ENCODE data around the gene COL4A6. TPM values are rescaled to one million over a fixed set of nuclear protein-coding genes. Genes with fewer than 3 reads are reported as not detected.

The COL4A6 gene
- total RNA-seq, 4 donors from 2014 or later = 0.27 to 1.5 (median 1.1) TPM

DNA sequence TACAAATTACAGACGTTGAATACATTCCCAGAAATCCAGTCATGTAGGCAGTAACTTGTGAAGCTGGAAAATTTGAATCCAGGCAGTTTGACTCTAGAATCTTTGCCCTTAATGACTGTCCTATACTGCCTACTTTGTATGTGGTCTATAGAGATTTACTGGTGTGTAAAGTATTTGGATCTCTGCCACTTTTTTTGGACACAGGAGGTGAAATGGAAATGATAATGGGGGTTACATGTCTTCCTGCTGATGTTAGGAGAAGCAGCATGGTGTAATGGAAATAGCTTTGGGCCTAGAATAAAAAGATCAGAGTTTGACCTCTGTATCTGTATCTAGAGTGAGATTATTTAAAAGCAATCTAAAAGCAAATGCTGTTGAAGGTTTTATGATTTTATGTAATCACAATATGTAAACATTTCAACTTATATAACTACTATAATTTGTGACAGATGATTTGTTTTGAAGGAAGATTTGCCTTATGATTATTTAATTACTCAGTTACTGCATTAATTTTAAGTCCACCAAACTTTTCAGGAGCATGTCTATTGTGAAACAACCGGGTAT, 4.8 kb upstream of the COL4A6 start:
- H3K27ac ChIP-seq = no peak overlapping the region
- H3K4me3 ChIP-seq (replicated peaks in 1 of 3) = no peak overlapping the region
- TF ChIP-seq, protein P1, sequence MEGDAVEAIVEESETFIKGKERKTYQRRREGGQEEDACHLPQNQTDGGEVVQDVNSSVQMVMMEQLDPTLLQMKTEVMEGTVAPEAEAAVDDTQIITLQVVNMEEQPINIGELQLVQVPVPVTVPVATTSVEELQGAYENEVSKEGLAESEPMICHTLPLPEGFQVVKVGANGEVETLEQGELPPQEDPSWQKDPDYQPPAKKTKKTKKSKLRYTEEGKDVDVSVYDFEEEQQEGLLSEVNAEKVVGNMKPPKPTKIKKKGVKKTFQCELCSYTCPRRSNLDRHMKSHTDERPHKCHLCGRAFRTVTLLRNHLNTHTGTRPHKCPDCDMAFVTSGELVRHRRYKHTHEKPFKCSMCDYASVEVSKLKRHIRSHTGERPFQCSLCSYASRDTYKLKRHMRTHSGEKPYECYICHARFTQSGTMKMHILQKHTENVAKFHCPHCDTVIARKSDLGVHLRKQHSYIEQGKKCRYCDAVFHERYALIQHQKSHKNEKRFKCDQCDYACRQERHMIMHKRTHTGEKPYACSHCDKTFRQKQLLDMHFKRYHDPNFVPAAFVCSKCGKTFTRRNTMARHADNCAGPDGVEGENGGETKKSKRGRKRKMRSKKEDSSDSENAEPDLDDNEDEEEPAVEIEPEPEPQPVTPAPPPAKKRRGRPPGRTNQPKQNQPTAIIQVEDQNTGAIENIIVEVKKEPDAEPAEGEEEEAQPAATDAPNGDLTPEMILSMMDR (IDR thresholded peaks at IDR 0.05) = no peak
- TF ChIP-seq POLR2A (IDR thresholded peaks at IDR 0.05) = no peak
- no peaks in the 10 kb centered on the region for H3K27me3 ChIP-seq
- intact Hi-C loops (cut with DNase I) = no loop called here
- H3K9me3 ChIP-seq = no peaks in the 10 kb centered on the region
- DNase-seq = no peak
- H3K4me1 ChIP-seq = no peaks in the 10 kb centered on the region
- no peaks in the 10 kb centered on the region for H3K36me3 ChIP-seq
- 48 to 66% methylated on average over 2 of the region's 2 CpGs for whole genome bisulfite sequencing, 2 donors

DNA sequence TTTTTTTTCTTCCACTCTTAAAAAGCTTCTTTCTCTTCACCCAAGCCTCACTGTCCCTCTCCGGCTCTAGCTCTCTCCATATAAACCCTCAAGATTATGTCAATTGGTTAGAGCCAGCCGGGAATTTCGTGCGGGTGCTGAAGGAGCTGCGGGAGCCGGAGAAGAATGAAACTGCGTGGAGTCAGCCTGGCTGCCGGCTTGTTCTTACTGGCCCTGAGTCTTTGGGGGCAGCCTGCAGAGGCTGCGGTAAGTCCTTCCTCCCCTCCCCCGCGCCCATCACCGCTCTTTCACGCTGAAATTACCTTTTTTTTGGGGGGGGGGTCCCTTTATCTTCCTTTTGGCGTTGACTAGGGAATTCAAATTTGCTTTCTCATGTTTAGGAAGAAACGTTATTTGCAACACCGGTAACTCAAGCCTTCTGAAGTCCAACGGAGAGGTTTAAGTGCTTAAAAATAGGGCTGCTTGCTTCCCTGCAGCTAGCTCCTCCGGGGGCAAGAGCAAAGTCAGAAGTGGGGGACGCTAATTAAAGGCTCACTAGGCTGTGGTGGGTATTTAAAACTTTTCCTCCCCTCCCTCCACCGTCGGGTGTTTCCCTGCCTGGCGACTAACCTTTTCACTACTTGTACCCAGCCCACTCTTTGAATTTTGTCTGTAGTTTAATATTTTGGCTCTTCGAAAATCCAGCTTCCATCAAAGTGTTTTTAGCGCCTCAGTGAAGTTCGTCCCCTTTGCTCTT, 1.9 kb upstream of the COL4A6 start:
- no peaks in the 10 kb centered on the region for H3K9me3 ChIP-seq
- H3K4me1 ChIP-seq = no peaks in the 10 kb centered on the region
- no peaks in the 10 kb centered on the region for H3K27me3 ChIP-seq
- peak overlapping the region in 1 of 3 donors; percentile 13 for H3K27ac ChIP-seq
- peak overlapping the region; percentile 15 to 51 (median 29) for H3K4me3 ChIP-seq (replicated peaks in 1 of 3)
- intact Hi-C loops (cut with DNase I) = no loop called here
- TF ChIP-seq, protein P1 (IDR thresholded peaks at IDR 0.05) = no peak
- no peak for TF ChIP-seq POLR2A (IDR thresholded peaks at IDR 0.05)
- DNase-seq = peak; percentile 7 to 12
- H3K36me3 ChIP-seq = no peaks in the 10 kb centered on the region
- WGBS, 2 donors = 2 to 3% methylated on average over 24 of the region's 25 CpGs

DNA sequence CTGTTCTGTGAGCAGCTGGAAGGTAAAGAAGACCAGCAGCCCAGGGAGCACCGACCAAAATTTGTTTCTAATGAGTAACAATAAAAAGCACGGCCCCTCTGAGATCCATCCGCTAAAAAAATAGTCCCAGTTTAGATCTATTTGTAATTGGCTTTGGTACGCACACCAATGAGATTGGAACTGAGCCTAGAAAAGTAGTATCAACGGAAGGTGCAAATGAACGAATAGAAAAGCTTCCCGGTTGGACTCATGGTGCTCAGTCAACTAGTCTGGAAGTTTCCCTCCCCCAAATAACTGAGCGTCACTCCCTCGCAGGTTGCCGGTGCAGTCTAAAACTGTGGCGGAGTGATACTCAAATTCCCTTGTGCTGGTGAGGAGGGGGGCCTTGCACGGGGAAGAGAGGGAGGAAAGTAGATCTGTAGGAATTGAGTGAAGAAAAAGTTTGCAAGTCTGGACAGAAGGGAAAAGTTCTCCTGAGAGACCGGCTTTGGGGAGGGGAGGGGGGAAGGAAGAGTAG, 1.3 kb upstream of the COL4A6 start, which contains the start of gene COL4A5:
COL4A5 (plus strand) TSS at position 413 of the 517 bp plus-strand sequence. CDS start 288 bp downstream, outside the sequence.
- peak; percentile 64 to 65 for DNase-seq
- Histone ChIP-seq H3K27me3 (no peaks in the 10 kb centered on the region), H3K4me3 (replicated peaks in 1 of 3) (peak within 1 kb of the TSS; percentile 15 to 51 (median 29)), H3K4me1 (no peaks in the 10 kb centered on the region), H3K36me3 (no peaks in the 10 kb centered on the region), H3K9me3 (no peaks in the 10 kb centered on the region), H3K27ac (peak within 1 kb of the TSS in 1 of 3 donors; percentile 13)
- intact Hi-C loops (cut with DNase I) = no loop called here
- TF ChIP-seq POLR2A (IDR thresholded peaks at IDR 0.05) = peak in 1 of 2 donors; percentile 35
- TF ChIP-seq, protein P1 (IDR thresholded peaks at IDR 0.05) = no peak
- 0 to 2% methylated on average over 13 of the region's 13 CpGs for WGBS, 2 donors

DNA sequence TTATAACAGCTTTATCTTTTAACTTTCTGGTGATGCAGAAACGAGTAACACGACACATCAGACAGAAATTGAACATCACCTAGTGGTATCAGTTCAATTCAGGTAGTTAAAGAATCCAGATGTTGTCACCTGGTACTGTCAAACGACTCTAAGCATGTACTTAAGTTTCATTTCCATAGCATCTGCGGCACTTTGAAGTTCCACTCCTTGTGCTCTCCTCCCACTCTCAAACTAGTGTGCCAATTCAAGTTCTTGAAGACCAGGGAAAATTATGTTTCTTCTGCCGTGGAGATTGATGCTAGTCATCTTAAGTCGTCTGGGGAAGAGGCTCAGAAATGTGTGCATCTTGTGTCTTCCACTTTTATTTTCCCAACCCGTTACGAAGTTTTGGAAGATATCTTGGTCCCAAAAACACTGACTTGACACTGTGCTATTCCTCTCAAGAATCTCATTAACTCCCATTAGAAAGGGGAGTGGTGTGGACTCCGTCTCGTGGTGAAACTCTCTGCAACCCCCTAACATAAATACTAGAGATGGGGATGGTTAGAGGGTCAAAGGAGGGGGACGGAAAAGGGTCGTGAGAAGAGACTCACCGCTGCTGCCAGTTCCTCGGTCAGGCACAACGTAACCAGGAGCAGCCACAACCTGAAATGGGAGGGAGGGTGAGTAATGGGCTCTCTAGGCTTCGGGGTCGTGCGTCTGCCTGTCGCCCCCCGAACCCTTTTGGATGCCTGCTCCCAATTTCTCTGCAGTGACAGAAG, 693 bp downstream of the COL4A6 start:
- Histone ChIP-seq H3K36me3 (no peaks in the 10 kb centered on the region), H3K4me1 (no peaks in the 10 kb centered on the region), H3K27ac (no peak overlapping the region), H3K27me3 (no peaks in the 10 kb centered on the region), H3K4me3 (replicated peaks in 1 of 3) (no peak overlapping the region), H3K9me3 (no peaks in the 10 kb centered on the region)
- intact Hi-C loops (cut with DNase I) = no loop called here
- TF ChIP-seq, protein P1 (IDR thresholded peaks at IDR 0.05) = no peak
- no peak for TF ChIP-seq POLR2A (IDR thresholded peaks at IDR 0.05)
- DNase-seq = no peak
- 21 to 24% methylated on average over 20 of the region's 20 CpGs for WGBS, 2 donors

All from thyroid gland (tissue), 4 donors.